Urothelium cell line (cell line): Measurements from ENCODE around the gene RPL15.

ENCODE experiments used
- DNase-seq: peaks from one replicate; pipeline ENCODE4 v3.0.0; 2011; ENCODE audit warnings: low spot score, mixed read lengths
- FAIRE-seq: peaks from 2 replicates; lab custom pipeline; 2011; peaks lifted over from hg19 to GRCh38; lab: Jason Lieb, UNC

The RPL15 gene

DNA sequence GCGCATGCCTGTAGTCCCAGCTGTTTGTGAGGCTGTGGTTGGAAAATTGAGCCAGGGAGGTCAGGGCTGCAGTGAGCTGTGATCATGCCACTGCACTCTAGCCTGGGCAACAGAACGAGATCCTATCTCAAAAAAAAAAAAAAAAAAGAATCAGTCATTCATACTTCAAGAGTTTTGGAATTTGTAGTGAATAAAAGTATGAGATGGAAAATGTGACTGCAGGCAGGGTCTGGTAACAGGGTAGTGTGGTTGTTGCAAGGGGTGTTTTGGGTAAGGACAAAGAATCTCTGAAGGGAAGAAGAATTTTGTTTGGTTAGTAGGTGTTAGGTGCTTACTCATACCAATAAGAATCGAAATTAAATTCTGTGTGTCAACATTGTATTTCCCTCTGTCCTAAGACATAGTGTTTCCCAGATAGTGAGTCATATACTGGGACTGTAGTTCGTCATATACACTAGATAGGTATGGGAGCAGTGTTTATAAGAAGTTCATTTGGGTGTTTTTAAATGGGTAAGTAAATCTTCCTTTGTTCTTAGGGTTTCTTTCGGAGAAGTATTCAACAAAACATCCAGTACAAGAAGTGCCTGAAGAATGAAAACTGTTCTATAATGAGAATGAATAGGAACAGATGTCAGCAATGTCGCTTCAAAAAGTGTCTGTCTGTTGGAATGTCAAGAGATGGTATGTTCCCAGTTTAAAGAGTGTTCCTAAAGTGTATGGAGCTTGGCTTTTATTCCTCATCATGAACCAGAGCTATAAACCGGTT lies 42.4 kb downstream of the RPL15 start:
- FAIRE-seq (no peak), DNase-seq (peak; percentile 57)

- FAIRE-seq: no peak
- no peak for DNase-seq
Measured at GRCh38 chr3:23960649-23961048, 43.7 kb downstream of the RPL15 start.

DNA sequence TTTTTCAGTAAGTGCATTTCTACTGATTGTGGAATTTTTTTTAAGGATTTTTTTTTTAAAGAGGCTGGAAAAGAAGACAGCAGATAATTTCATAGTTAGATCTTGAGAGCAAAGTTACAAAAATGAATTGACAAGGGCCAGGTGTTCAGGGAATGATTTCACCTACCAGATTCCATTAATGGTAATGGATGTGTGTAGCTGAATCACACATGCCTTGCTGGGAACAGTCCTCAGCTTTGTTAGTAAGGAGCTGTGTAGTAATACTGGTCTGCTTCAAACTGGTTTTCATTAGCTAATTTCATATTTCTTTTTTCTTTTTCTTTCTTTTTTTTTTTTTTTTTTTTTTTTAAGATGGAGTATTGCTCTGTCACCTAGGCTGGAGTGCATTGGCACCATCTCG lies 44.1 kb downstream of the RPL15 start:
- no peak for DNase-seq
- FAIRE-seq: no peak

GRCh38 chr3:23961913-23962312 lies 45.0 kb downstream of the RPL15 start:
- FAIRE-seq: no peak
- DNase-seq: no peak

- FAIRE-seq: no peak
- no peak for DNase-seq
Measured at GRCh38 chr3:23964537-23965235, 47.8 kb downstream of the RPL15 start.

GRCh38 chr3:23966328-23966727 lies 49.4 kb downstream of the RPL15 start:
- DNase-seq (no peak), FAIRE-seq (no peak)

GRCh38 chr3:23968463-23969184 lies 51.7 kb downstream of the RPL15 start:
- FAIRE-seq (no peak), DNase-seq (no peak)

DNA sequence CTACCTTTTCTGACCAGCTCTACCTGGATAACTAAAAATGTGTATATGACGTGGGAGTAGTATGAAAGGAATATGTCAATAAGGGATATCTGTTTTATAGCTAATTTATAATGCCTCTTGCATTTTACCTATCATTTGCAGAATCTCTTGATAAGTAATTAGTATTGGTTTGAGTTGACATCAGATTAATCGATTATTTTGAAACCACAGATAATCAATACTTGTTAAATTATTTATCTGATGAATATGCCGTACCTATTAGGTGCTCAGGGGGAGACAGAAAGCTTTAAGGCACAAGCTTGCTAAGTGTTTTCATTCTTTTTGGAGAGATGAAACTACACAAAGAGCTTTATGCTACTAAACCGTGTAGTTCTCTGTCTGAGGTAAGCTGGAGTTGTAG lies 52.5 kb downstream of the RPL15 start:
- no peak for FAIRE-seq
- DNase-seq: no peak
